HG03135 (cell line): ENCODE results near the gene FOXP1.

Experiments used
- ATAC-seq: cut with Tn5 transposase; IDR thresholded peaks from one replicate; pipeline ENCODE4 v1.9.1; 2021; ENCODE audit warnings: mild to moderate bottlenecking, moderate library complexity; ENCODE audit not compliant: unreplicated experiment

The FOXP1 gene

GRCh38 chr3:71511037-71511436 is 72.5 kb downstream of the FOXP1 start:
- ATAC-seq, result no peak

- no peak for ATAC-seq
These were observed 73.0 kb downstream of the FOXP1 start for GRCh38 chr3:71510510-71510909.

- ATAC-seq, result no peak
These were observed 74.5 kb downstream of the FOXP1 start for GRCh38 chr3:71509066-71509465.

- no peak for ATAC-seq
These were observed 77.7 kb downstream of the FOXP1 start for GRCh38 chr3:71505767-71506350.

- no peak for ATAC-seq
These were observed 79.1 kb downstream of the FOXP1 start for GRCh38 chr3:71504250-71505036.

GRCh38 chr3:71503525-71504249 is 79.8 kb downstream of the FOXP1 start:
- no peak for ATAC-seq

GRCh38 chr3:71502066-71502625 is 81.4 kb downstream of the FOXP1 start:
- no peak for ATAC-seq

- ATAC-seq, result no peak
These were observed 82.8 kb downstream of the FOXP1 start for GRCh38 chr3:71500696-71501095.

GRCh38 chr3:71499227-71499876 is 84.2 kb downstream of the FOXP1 start:
- ATAC-seq, result no peak

- no peak for ATAC-seq
These were observed 85.0 kb downstream of the FOXP1 start for GRCh38 chr3:71498543-71498942.

- ATAC-seq, result no peak
These were observed 85.5 kb downstream of the FOXP1 start for GRCh38 chr3:71497971-71498444.

GRCh38 chr3:71497367-71497897 is 86.1 kb downstream of the FOXP1 start:
- ATAC-seq, result no peak

GRCh38 chr3:71495708-71496472 is 87.6 kb downstream of the FOXP1 start:
- no peak for ATAC-seq

GRCh38 chr3:71494212-71494611 is 89.3 kb downstream of the FOXP1 start:
- ATAC-seq, result no peak

- ATAC-seq, result no peak
These were observed 90.4 kb downstream of the FOXP1 start for GRCh38 chr3:71492974-71493771.

GRCh38 chr3:71492566-71492965 is 91.0 kb downstream of the FOXP1 start:
- no peak for ATAC-seq

GRCh38 chr3:71491154-71491752 is 92.3 kb downstream of the FOXP1 start:
- ATAC-seq, result no peak

- ATAC-seq, result no peak
These were observed 92.8 kb downstream of the FOXP1 start for GRCh38 chr3:71490692-71491091.

- no peak for ATAC-seq
These were observed 94.2 kb downstream of the FOXP1 start for GRCh38 chr3:71489315-71489761.
